Stimulated activated CD4-positive, alpha-beta T cell treated with anti-CD3 and anti-CD28 coated beads, Interleukin-4, amount 100 ng/mL, for 4 hours (primary cell): ENCODE measurements around the gene ERP44.
"Not testable (repeated sequence)": the region's sequence is repeated elsewhere in the genome, so short reads cannot be mapped to it uniquely, and the experiment has no call there.

Experiments
- DNase-seq, 2 experiments: peaks; one replicate each; pipeline ENCODE4 v3.0.0-alpha.2; 2020

Gene ERP44

DNA sequence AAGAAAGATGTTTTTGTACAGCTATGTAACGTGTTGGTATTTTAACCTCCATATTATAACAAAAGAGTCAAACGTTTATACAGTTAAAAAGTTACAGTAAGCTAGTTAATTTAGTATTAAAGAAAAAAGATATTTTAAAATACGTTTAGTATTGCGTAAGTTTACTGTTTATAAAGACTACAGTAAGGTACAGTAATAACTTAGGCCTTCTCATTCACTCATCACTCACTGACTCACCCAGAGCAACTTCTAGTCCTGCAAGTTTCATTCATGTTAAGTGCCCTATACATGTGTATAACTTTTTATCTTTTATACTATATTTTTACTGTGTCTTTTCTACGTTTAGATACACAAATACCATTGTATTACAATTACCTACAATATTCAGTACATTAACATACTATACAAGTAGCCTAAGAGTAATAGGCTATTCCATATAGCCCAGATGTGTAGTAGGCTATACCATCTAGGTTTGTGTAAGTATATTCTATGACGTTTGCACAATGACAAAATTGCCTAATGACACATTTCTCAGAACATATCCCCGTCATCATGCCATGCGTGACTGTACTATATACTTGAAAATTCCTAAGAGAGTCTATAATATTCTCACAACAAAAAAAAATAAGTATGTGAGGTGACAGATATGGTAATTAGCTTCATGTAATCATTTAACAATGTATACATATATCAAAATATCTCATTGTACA is 33.8 kb downstream of the ERP44 start:
- no peak for DNase-seq

DNA sequence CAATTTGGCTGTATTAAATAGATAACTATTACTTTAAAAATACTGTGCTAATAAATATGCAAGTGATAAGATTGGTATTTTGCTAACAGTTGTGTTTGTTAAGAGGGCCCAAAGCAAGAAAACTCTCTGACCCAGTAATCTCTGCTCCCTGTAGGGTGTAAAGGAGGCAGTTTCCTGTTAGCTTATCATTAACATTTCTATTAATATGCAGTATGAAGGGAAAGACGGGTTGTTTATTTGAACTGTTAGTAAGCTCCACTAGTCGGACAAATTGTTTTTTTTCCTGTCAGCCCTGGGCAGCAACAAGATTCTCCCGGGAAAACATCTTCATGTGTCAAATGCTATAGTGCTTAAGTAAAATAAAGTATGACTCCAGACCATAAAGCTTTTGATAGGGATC is 35.6 kb downstream of the ERP44 start:
- DNase-seq, result no peak

DNA sequence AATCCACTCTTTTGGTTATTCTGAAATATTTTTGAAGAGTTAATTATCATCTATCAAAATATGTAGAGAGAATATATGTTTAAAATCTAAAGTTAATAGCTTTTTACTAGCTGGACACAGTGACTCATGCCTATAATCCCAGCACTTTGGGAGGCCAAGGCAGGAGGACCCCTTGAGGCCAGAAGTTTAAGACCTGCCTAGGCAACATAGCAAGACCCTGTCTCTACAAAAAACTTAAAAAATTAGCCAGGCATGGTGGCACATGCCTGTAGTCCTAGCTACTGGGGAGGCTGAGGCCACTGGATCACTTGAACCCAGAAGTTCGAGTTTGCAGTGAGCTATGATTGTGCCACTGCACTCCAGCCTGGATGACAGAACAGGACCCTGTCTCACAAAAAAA is 36.1 kb downstream of the ERP44 start:
- DNase-seq, result not testable (repeated sequence)

DNA sequence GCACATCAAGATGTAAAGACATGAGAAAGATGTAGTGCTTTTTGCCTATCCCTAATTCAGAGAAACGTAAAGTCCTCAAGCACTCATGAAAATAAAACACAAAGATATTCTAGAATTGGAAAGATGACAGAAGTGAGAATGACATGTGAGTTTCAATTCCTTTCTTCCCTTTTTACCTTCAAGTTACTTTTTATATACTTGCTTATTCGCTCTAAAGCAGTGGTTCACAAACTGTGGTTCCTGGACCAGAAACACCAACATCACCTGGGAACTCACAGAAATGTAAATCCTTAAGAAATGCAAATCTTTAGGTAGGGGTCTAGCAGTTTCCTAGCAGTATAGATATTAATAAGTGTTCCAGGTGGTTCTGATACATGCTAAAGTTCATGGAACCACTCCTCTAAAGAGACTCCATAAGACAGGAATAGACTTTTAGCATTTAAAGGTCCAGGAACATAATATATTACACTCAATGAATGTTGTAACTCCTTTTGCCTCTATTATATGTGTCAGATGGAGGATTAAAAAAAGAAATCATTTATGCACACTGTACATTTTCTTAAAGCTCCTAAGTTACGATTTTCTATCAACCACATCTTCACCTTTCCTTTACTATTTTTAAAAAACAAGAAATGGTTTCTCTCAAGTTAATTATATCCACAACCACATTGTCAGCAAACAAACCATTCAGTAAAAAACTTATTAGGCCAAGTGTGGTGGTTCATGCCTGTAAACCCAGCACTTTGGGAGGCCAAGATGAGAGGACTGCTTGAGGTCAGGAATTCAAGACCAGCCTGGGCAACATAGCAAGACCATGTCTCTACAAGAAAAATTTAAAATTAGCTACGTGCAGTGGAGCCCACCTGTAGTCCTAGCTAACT is 39.9 kb downstream of the ERP44 start:
- DNase-seq, result no peak

DNA sequence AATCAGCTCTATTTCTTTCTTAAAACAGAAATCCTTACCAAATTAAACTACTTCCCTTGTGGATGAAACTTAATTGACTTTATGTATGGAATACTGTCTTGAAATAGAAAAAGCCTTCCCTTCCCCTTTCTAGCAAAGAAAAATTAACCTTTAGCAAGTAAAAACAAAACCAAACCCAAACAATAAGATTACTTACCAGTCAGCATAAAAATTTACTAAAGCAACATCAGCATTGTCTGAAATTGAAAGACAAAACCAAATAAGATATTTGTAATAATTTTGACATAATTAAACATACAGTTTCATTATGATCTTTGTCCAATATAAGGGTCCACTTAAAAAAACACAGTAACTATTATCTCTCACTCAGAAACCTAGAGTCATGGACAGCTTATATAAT is 41.2 kb downstream of the ERP44 start:
- DNase-seq, result no peak

DNA sequence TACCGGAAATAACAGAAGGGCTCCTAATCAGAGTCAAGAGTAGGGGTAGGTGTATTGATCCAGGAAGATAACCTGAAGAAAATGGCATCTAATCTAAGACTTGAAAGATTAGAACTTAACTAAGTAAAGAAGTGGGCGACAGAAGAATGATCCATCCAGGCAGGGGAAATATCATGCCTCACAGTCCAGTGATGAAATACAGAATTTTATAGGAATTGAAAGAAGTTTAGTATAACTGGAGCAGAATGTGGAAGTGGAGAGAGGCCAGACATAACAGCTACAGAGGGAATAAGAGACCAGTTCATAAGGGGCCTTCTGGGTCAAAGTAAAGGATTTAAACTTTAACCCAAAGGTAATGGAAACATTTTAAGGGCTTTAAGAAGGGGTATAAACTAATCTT is 42.2 kb downstream of the ERP44 start:
- DNase-seq, result no peak

DNA sequence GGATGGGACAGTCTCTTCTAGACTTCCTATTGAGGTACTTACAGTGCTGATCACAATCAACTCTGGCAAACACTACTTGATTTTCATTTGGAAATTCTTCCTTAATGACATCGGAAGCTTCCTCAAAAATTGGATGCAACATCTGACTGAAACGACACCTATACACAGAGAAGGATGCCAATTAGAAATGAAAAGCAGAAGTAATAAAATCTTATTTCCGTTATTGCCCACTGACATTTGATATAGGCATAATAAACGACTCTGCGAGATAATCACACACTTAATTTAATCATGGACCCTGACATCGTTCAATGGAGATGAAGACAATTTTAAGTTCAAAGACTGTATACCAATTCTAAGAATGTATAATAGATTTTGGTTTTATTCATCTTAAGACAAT is 46.4 kb downstream of the ERP44 start:
- DNase-seq, result no peak

DNA sequence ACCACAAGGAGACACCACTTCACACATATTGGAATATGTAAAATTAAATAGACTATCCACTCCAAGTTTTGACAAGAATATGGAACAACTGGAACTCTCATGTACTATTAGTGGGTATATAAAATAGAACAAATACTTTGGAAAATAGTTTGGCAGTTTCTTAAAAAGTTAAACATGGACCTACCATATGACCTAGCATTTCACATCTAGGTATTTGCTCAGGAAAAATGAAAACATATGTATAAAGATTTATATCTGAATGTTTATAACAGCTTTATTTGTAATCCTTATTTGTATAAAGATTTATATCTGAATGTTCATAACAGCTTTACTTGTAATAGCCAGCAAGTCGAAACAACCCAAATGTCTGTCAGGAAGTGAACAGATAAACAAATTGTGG is 49.2 kb downstream of the ERP44 start:
- DNase-seq, result no peak

DNA sequence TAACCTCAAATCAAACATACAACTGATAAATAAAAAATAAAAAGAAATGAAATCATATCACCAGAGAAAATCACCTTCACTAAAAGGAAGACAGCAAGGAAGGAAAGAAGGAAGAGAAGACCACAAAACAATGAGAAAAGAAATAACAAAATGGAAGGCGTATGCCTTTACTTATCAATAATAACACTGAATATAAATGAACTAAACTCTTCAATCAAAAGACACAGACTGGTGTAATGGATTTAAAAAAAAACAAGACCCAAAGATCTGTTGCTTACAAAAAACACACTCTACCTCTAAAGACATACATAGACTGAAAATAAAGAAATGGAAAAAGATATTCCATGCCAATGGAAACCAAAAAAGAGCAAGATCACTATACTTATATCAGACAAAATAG is 60.3 kb downstream of the ERP44 start:
- no peak for DNase-seq

DNA sequence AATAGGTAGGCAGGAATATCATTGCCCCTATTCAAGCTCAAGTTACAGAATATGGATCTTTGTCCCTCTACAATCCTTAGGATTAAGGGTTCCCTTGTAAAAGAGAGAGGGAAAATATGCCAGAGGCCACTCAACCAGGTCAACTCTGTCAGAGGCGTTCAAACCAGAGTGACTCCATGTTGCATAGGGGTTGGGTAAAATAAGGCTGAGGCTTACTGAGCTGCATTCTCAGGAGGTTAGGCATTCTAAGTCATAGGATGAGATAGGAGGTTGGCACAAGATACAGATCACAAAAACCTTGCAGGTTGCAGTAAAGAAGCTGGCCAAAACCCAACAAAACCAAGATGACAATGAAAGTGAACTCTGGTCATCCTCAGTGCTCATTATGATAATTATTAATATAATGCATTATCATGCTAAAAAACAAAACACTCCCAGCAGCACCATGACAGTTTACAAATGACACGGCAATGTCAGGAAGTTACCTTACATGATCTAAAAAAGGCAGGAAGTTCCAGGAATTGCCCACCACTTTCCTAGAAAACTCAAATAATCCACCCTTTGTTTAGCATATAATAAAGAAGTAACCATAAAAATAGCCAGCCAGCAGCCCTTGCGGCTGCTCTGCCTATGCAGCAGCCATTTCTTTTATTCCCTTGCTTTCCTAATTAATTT is 64.8 kb downstream of the ERP44 start:
- DNase-seq, result no peak

DNA sequence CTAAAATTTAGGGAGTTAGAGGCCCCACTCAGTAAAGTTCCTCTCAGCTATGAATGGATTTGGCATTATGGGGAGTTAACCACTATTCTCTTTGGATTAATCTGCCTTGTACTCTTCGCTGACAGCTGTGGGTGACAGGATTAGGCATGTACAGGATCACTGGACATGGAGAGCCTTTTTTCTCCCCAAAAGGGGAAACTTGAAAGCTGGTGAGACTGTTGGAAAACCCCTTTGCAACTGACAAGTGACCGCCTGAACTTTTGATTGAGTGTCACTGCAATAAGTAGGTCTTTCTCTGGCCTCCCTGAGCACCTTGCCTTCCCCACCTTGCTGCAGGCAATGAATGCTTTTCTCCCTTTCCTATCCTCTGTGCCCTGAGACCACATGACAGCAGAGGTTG is 68.3 kb downstream of the ERP44 start:
- no peak for DNase-seq

DNA sequence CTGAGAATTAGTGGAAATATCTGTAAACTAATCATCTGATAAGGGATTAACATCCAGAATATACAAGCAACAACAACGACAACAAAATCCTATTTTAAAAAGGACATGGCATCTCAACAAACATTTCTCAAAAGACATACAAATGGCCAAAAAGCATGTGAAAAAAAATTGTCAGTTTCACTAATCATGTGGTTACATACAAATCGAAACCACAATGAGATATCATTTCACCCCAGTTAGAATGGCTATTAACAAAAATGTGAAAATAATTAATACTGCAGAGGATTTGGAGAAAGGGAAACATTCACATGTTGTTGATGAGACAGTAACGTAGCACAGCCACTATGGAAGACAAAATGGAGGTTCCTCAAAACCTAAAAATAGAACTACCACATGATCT is 69.5 kb downstream of the ERP44 start:
- no peak for DNase-seq

DNA sequence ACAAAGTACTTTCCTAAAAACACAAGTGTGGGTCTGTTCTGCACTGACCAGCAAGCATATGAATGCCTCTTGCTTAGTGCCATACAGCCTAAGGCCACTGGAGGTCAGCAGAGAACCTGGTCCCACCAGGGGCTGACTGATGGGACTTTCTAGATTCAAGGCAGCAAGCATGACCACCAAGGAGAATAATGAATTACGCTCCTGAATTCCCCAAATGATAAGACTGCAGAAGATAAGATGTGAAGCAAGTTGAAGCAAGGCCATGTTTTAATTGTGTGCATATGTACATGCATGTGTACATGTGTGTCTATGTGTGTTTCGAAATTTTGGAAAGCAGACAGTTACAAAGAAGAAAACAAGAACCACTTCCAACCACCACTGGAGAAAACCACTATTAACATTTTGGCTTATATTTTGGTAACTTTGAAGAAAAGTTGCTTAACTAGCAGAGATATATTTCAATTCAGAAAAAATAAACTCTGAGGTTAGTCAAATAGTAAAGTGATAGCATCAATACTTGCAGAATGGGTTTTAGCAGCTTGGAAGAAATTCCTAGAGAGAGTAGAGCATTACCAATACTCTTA is 70.5 kb downstream of the ERP44 start:
- peak; percentile 47 to 55 for DNase-seq

DNA sequence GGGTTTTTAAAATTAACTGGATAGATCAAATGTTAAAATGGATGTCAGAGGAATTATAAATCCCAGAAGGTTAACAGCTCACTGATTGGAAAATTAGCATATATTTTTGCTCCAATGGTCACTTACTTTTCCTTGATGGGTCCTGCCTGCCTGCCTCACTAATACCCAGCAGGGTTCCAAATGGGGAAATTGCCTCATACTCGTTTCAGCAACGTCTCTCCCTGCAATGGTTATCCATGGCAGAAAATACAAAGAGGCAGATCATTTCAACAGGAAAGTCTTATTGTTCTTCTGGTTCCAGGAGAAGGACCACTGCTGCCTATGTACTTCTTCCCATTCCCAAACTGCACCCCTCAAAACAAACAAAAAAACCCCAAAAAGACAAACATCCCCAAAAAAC is 71.3 kb downstream of the ERP44 start:
- DNase-seq, result no peak

DNA sequence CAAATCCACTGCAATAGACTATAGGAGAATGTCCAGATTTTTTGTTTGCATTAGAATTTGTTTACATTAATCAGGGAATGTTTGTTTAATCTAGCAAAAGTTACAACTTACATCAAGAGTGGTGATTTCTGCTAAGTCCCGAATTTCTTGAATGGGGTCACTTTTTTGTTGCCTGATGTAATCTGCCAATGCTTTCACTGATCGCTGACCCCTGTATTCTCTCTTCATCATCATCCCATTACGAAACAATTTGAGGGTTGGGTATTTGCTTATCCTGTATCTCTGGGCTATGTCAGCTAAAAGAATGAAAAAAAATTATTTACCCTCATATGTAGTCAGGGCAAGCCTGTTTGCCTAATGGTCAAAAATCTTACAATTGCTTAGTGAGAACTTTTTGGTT is 76.9 kb downstream of the ERP44 start:
- no peak for DNase-seq

DNA sequence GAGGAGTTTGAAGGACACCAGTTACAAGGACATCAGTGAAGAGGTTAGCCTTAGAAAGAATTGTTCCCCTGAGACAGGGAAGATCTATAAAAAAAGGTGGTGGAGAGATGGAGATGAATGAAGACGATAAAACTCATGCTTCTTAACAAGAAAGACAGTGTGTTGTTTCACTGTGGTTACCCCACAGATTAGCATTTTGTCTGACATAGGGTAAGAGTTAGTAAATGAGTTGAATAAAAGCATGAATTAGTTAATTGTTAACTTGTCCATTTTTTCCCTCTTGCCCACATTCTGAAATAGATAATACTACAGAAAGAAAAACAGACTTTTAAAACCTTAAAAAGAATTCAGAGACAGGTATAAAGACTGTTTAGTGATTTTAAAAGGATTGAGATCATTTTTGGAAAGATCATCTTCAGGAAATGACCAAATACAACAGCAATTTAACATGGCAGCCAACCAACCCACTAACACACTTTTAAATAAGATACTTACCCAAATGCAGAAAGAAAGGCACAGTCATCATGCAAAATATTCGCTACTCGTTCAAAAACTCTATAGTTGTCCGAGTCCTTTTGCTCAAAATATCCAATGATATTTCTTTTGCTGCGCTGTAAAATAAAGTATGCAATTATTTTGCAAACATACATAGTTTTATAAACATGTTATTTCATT is 78.5 kb downstream of the ERP44 start:
- DNase-seq, result no peak

DNA sequence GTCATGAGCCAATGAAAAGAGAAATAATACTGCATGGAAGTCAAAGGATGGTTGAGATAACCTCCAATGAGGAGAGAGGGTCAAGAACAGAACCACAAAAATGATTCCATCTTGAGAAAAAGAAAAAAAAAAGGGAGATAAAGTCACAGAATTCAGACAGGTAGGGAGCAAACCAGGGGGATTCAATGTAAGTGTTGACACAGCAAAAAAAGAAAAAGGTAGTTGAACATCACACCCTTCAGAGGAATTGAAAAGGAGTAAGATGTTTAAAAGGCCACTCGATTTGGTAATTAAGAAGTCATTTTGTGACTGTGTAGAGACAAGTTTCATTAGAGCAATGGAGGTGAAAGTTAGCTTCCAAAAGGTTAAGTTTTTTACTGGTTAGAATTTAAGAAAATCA is 79.3 kb downstream of the ERP44 start:
- DNase-seq, result no peak

DNA sequence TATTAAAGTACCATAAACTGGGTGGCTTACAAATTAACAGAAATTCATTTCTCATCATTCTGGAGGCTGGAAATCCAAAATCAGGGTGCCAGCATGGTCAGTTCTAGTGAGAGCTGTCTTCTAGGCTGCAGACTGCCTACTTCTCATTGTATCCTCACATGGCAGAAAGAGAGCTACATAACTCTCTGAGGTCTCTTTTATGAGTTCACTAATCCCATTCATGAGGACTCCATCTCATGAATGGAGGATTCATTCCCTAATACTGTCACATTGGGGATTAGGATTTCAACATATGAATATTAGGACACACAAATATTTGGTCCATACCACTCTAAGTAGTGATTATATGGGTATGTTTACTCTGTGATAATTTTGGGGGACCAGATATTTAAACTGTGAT is 84.0 kb downstream of the ERP44 start:
- DNase-seq, result no peak

DNA sequence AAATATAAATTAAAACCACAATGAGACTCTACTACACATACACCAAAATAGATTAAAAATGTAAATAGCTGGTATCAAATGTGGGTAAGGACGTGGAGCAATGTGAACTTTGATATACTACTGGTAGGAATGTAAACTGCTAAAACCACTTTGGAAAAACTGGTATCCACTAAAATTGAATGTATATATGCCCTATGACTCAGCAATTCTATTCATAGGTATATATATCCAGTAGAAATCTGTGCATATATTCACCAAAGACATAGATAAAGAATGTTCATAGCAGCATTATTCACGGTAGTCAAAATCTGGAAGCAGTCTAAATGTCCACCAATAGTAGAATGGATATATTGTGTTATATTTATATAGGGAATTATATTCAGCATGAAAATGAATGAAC is 85.2 kb downstream of the ERP44 start:
- DNase-seq, result no peak

DNA sequence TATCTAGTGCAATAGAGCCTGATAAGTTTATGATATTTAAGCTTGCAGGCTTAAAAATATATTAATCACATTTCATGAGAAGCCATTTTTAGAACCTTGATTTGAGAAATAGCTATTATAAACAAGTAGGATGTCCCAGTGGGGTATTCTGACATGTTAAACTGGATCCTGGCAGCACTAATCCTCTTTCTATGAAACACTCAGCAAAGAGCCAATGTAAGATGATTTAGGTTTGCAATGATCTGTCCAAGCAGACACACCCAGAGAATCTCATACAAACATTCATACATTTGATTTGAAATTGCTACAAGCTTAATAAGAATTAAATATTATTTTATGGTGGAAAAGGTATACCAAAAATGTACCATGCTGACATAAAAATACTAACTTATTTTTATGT is 86.5 kb downstream of the ERP44 start:
- no peak for DNase-seq

DNA sequence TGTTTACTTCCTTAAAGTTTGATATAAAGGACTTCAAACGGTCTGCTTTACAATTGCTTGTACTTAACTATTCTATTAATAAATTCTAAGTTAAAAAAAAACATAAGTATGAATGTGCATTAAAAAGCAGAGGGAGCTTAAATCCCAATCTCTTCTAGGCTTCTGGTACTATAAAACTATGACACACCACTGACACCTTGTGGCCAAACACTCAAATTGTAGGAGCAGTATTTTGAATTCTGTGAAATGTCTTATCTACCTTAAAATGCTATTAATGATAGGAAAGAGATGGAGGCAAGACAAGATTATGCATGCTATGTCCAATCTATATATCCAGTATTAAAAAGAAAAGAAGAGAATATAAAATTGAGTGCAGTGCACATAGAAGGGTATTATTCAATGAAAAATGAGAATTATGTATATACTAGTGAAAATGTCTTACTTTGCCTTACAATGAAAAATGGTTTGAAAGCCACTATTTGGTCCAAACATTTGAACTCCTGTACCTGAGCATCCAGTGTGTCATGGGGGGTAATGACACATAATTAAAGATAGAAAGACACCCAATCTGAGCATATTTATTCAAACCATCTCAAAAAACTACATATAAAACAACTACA is 87.6 kb downstream of the ERP44 start:
- DNase-seq, result peak; percentile 10 to 11

DNA sequence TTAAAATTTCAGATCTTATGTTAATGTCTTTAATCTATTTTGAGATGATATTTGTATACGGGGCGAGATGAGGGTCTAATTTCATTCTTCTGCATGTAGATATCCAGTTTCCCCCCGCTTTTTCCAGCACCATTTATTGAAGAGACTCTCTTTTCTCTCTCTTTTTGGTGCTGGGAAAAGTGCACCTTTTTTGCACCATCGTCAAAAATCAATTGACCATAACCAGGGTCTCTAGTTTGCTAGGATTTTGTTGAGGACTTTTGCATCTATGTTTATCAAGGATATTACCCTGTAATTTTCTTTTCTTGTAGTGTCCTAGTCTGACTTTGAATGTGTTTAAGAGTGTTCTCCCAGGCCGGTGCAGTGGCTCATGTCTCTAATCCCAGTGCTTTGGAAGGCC is 99.0 kb downstream of the ERP44 start:
- no peak for DNase-seq

DNA sequence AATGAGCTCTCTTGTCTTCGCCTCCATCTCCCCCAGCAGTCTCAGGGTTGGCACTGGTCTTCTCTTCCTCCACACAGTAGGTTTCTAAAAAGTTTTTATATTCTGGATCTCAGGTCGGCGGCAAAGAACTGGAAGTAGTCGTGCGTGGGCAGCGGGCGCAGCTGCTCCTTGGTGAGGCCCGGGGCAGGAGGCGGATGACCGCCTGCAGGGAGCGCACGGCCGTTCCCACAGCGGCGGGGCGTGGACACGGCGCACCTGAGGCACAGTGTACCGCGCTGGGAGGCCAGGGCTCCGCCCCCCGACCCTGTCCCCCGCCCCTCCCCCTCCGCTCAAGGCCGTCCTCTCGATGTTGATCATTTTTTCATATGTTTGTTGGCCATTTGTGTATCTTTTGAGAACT is 99.9 kb downstream of the ERP44 start:
- DNase-seq, result no peak
